Activated B cell treated with CpG ODN at 0.5 μM for 24 hours (primary cell): ENCODE measurements around the gene ARHGAP24. TPM values are rescaled to one million over a fixed set of nuclear protein-coding genes. Genes with fewer than 3 reads are reported as not detected.

Experiments
- ATAC-seq: fragments of 200-7000 bp; cut with Tn5 transposase; one replicate; pipeline ENCODE4 v1.10.0; 2021; ENCODE audit warnings: low read depth, mild to moderate bottlenecking, moderate library complexity
- CTCF ChIA-PET: fragments of 350-600 bp; sonication (Branson Sonifier 250); formaldehyde crosslinking; loops from one replicate; lab custom pipeline; 2021; ENCODE audit warnings: antibody characterized with exemption; lab: Charles Lee
- POLR2A ChIA-PET: fragments of 350-600 bp; sonication (Branson Sonifier 250); formaldehyde crosslinking; loops from one replicate; lab custom pipeline; 2021; ENCODE audit warnings: antibody characterized with exemption; lab: Charles Lee
- DNase-seq: peaks from one replicate; pipeline ENCODE4 v3.0.0; 2022
- H3K27ac Mint-ChIP-seq: one replicate; pipeline ENCODE4 v1.8.0; 2020; ENCODE audit warnings: mixed read lengths
- H3K27me3 Mint-ChIP-seq: one replicate; pipeline ENCODE4 v1.8.0; 2021; ENCODE audit warnings: mixed read lengths
- H3K36me3 Mint-ChIP-seq: one replicate; pipeline ENCODE4 v1.8.0; 2021; ENCODE audit warnings: low read depth, mixed read lengths
- H3K4me1 Mint-ChIP-seq: one replicate; pipeline ENCODE4 v1.8.0; 2021; ENCODE audit warnings: mixed read lengths
- H3K4me3 Mint-ChIP-seq: one replicate; pipeline ENCODE4 v1.8.0; 2020; ENCODE audit warnings: mild to moderate bottlenecking, mixed read lengths
- H3K9me3 Mint-ChIP-seq: one replicate; pipeline ENCODE4 v1.8.0; 2020; ENCODE audit warnings: mixed read lengths
- intact Hi-C: fragments of 100-400 bp; cut with micrococcal nuclease; formaldehyde crosslinking; loops from one replicate; pipeline ENCODE4 v1.15.1; 2024
- total RNA-seq: library from RNA; stranded (reverse); gene quantifications from 2 replicates; pipeline ENCODE4 v1.2.3, GENCODE V29; 2022
- TF ChIP-seq, protein P1 (sequence below): fragments of 200-600 bp; IDR thresholded peaks from one replicate; pipeline ENCODE4 v1.8.0; 2022; ENCODE audit warnings: antibody characterized with exemption, mild to moderate bottlenecking

The ARHGAP24 gene
- total RNA-seq, 1 donor from 2014 or later = 231 TPM

DNA sequence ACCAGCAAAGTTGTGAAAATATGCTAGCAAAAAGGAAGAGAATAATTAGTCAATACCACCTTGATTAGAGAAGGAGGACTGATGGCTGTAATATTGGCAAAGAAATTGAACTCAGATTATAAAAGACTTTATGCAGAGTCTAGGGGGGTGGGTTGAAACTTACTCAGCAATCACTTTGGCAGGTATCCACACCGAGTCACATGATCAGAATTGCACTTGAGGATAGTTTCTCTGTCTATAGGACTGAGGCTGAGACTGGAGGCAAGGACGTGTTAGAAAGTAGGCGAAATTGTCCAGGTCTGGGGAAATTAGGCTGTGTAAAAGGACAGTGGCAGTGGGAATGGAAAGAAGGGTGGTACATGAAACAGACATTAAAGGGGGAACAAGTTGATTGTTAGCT, 284.4 kb downstream of the ARHGAP24 start:
- DNase-seq = no peak
- TF ChIP-seq, protein P1, sequence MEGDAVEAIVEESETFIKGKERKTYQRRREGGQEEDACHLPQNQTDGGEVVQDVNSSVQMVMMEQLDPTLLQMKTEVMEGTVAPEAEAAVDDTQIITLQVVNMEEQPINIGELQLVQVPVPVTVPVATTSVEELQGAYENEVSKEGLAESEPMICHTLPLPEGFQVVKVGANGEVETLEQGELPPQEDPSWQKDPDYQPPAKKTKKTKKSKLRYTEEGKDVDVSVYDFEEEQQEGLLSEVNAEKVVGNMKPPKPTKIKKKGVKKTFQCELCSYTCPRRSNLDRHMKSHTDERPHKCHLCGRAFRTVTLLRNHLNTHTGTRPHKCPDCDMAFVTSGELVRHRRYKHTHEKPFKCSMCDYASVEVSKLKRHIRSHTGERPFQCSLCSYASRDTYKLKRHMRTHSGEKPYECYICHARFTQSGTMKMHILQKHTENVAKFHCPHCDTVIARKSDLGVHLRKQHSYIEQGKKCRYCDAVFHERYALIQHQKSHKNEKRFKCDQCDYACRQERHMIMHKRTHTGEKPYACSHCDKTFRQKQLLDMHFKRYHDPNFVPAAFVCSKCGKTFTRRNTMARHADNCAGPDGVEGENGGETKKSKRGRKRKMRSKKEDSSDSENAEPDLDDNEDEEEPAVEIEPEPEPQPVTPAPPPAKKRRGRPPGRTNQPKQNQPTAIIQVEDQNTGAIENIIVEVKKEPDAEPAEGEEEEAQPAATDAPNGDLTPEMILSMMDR = no peak
- H3K4me3 Mint-ChIP-seq = no peak overlapping the region
- intact Hi-C loops = no loop called here
- H3K36me3 Mint-ChIP-seq = peaks cover 42% of the 10 kb centered on the region
- ATAC-seq = no peak
- no peaks in the 10 kb centered on the region for H3K27me3 Mint-ChIP-seq
- CTCF ChIA-PET = no interaction called here
- POLR2A ChIA-PET = no interaction called here
- H3K9me3 Mint-ChIP-seq = no peaks in the 10 kb centered on the region
- no peak overlapping the region for H3K27ac Mint-ChIP-seq
- peaks cover 5% of the 10 kb centered on the region for H3K4me1 Mint-ChIP-seq

DNA sequence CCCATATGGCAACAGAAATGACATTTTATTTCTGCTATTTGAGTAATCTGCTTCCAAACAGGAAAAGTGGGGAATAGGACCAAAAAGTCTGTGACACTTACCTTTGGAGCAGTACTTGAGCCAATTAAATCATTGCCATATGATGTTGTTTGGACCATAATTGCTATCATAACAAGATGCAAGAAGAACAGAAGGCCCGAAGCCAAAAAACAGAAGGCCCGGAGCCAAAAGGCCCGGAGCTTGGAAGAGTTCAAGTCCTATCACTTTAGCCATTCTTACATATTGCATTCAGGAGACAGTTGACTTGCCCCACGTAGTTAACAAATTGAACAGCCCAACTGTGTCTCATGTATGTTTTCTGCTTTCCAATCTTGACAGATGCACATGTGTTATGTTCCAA, 285.6 kb downstream of the ARHGAP24 start:
- POLR2A ChIA-PET = no interaction called here
- no peaks in the 10 kb centered on the region for H3K9me3 Mint-ChIP-seq
- TF ChIP-seq, protein P1 = no peak
- no peak overlapping the region for H3K4me3 Mint-ChIP-seq
- DNase-seq (no peak), ATAC-seq (no peak)
- peaks cover 3% of the 10 kb centered on the region for H3K4me1 Mint-ChIP-seq
- intact Hi-C loops = no loop called here
- no peak overlapping the region for H3K27ac Mint-ChIP-seq
- CTCF ChIA-PET = no interaction called here
- no peaks in the 10 kb centered on the region for H3K27me3 Mint-ChIP-seq
- H3K36me3 Mint-ChIP-seq = peaks cover 36% of the 10 kb centered on the region

DNA sequence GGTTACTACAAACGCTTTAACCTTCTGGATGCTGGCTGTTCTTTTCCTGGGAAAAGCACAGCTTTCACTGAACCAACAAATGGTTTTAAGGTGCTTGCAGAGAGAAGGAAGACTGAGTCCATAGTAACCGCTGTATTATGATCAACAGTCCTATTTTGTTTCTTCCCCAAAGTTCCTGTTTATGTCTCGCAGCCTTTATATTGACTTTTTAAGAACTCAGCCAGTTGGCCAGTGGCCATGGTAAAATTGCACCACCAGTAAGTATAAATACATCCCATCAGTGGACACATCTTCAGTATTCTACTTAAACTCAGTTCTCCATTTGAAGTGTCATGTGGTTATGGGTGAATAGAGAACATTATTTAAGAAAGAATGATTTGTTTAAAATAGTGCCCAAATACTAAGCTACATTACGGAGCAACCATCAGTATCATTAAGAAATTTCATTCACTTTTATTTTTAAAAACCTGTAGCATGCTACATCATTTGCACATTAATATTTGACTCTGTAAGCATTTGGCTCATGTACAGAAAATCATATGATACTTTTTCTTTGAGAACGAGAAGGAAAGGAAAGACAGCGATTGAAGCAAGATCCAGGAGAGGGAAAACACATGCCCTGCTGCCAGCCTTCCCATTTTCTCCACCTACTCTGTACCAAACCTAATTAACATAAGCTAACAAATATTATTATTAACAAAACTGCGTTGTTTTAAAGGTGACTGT, 287.0 kb downstream of the ARHGAP24 start:
- Mint-ChIP-seq H3K27ac (no peak overlapping the region), H3K4me3 (no peak overlapping the region), H3K36me3 (peaks cover 39% of the 10 kb centered on the region), H3K9me3 (no peaks in the 10 kb centered on the region), H3K27me3 (no peaks in the 10 kb centered on the region), H3K4me1 (peaks cover 16% of the 10 kb centered on the region)
- TF ChIP-seq, protein P1 = no peak
- no peak for ATAC-seq
- ChIA-PET POLR2A (no interaction called here), CTCF (interaction anchor here (1.2 kb wide), 1 partner anchor 11 kb away, joined by 3 read pairs; no protein-coding TSS in a partner anchor)
- DNase-seq = no peak
- intact Hi-C loops = no loop called here

DNA sequence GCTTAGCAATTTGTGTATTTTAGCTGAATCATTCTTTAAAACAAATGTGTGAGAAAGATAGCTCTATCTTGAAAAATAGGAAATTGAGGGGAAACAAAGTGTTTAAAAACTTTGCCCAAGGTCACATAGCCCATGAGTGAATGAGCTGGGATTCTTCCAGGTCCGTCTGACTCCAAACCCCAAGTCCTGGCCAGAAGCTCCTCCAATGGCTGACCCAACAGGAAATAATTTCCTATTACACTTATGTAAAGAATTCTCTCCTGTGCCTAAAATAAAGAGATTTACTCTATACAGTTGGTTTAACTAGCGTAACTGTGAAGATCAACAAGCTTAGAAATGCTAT, 287.6 kb downstream of the ARHGAP24 start:
- intact Hi-C loops = no loop called here
- Mint-ChIP-seq H3K4me1 (peaks cover 16% of the 10 kb centered on the region), H3K27ac (no peak overlapping the region), H3K36me3 (peaks cover 39% of the 10 kb centered on the region), H3K27me3 (no peaks in the 10 kb centered on the region), H3K9me3 (no peaks in the 10 kb centered on the region), H3K4me3 (no peak overlapping the region)
- ChIA-PET CTCF (interaction anchor here (1.2 kb wide), 1 partner anchor 11 kb away, joined by 3 read pairs; no protein-coding TSS in a partner anchor), POLR2A (no interaction called here)
- no peak for ATAC-seq
- no peak for DNase-seq
- TF ChIP-seq, protein P1 = no peak

DNA sequence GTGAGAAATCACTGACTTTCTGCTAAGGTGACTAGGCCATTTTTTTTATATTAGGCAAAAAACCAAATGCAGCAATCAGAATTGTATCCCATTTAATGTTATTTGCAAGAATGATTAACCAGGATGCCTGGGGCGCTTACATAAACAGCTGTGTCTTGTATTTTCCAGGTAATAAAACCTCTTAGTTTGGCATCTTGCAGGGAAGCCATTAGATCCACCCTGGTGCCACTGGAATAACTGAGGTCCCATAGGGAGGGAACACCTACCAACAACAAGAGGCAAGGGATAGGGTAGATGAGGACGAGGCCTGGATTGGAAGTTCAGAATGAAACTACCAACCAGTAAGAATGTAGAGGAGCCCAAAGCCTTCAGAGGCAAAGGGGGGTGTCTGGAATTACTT, 288.3 kb downstream of the ARHGAP24 start:
- H3K27ac Mint-ChIP-seq = no peak overlapping the region
- no peaks in the 10 kb centered on the region for H3K27me3 Mint-ChIP-seq
- H3K4me1 Mint-ChIP-seq = peaks cover 16% of the 10 kb centered on the region
- intact Hi-C loops = no loop called here
- ATAC-seq (no peak), DNase-seq (no peak)
- TF ChIP-seq, protein P1 = no peak
- POLR2A ChIA-PET = interaction anchor here (0.6 kb wide), 1 partner anchor 201 kb away, joined by 3 read pairs; no protein-coding TSS in a partner anchor
- H3K36me3 Mint-ChIP-seq = peaks cover 34% of the 10 kb centered on the region
- H3K9me3 Mint-ChIP-seq = no peaks in the 10 kb centered on the region
- CTCF ChIA-PET = interaction anchor here (1.2 kb wide), 1 partner anchor 12 kb away, joined by 3 read pairs; no protein-coding TSS in a partner anchor
- H3K4me3 Mint-ChIP-seq = no peak overlapping the region
